K562 (cell line): ENCODE measurements around the gene DNAH8. TPM values are rescaled to one million over a fixed set of nuclear protein-coding genes. Genes with fewer than 3 reads are reported as not detected.
A peak's percentile ranks its signal among the peaks of the same experiment; 100 is the strongest.

ENCODE experiments used
- ATAC-seq: fragments of 200-7000 bp; cut with Tn5 transposase; 3 replicates; pipeline ENCODE4 v1.9.1; 2020; ENCODE audit warnings: moderate library complexity
- BruUV-seq: library from RNA; stranded (reverse); fragments of 400-500 nt; replicated peaks from 2 replicates; lab custom pipeline; 2021; lab: Mats Ljungman, UMichigan
- CTCF ChIA-PET: fragments of 300-600 bp; formaldehyde crosslinking; extraction: SDS; loops from one replicate; lab custom pipeline; 2021; ENCODE audit warnings: low intra/inter-chr PET ratio; lab: Yijun Ruan, JAX
- POLR2A ChIA-PET: fragments of 300-600, 350-650 bp; sonication (Branson Sonifier 250); formaldehyde crosslinking; extraction: SDS; loops from one replicate; lab custom pipeline; 2021; ENCODE audit warnings: antibody characterized with exemption, inconsistent platforms; lab: Yijun Ruan, JAX
- DNase-seq, 4 experiments: peaks; one replicate each; pipeline versions ENCODE4 v3.0.0 to v3.0.0-alpha.2; 2011 to 2018; ENCODE audit warnings: low spot score in 3 of 4, mixed read lengths in 3 of 4; ENCODE audit errors: extremely low read depth in 1 of 4
- FAIRE-seq: peaks from 2 replicates; lab custom pipeline; 2011; peaks lifted over from hg19 to GRCh38; lab: Jason Lieb, UNC
- H2AFZ ChIP-seq: 2 replicates; pipeline ENCODE4 v1.6.0; 2011; ENCODE audit warnings: low read depth, low read length, control low read depth, inconsistent platforms
- H3K27ac ChIP-seq: fragments of 200-600 bp; 3 replicates; pipeline ENCODE4 v1.8.0; 2011; ENCODE audit warnings: low read depth, mild to moderate bottlenecking, control low read depth, inconsistent platforms, low read length, moderate library complexity, mixed read lengths; ENCODE audit errors: extremely low read depth
- H3K27me3 ChIP-seq, 2 experiments: fragments of 300-600 bp in 1 of 2; 2 replicates in 1 of 2; 3 replicates in 1 of 2; pipeline versions ENCODE4 v1.6.0 to v1.8.0; 2011; ENCODE audit warnings: inconsistent platforms in 2 of 2, low read length in 2 of 2, mild to moderate bottlenecking in 1 of 2, mixed read lengths in 1 of 2, moderate library complexity in 1 of 2; ENCODE audit not compliant: control insufficient read depth in 2 of 2, insufficient read depth in 2 of 2
- H3K36me3 ChIP-seq: fragments of 300-600 bp; 3 replicates; pipeline ENCODE4 v1.8.0; 2011; ENCODE audit warnings: mild to moderate bottlenecking, low read length, inconsistent platforms; ENCODE audit not compliant: control insufficient read depth, insufficient read depth
- H3K4me1 ChIP-seq, 2 experiments: fragments of 200-600 bp in 1 of 2; replicated peaks in 1 of 2; 2 replicates in 1 of 2; 3 replicates in 1 of 2; pipeline versions ENCODE4 v1.5.1 to v1.8.0; 2011; ENCODE audit warnings: inconsistent platforms in 2 of 2, low read length in 2 of 2, mild to moderate bottlenecking in 1 of 2, mixed read lengths in 1 of 2, moderate library complexity in 1 of 2; ENCODE audit not compliant: control insufficient read depth in 2 of 2, insufficient read depth in 2 of 2
- H3K4me2 ChIP-seq: 2 replicates; pipeline ENCODE4 v1.6.1; 2011; ENCODE audit warnings: low read length, control low read depth, inconsistent platforms, mixed read lengths; ENCODE audit not compliant: insufficient read depth
- H3K4me3 ChIP-seq: fragments of 200-600 bp; sonication (generic), shearing (Covaris generic); 2 replicates; pipeline ENCODE4 v1.5.1; 2016; ENCODE audit warnings: control low read depth, inconsistent platforms
- H3K79me2 ChIP-seq: fragments of 200-600 bp; 3 replicates; pipeline ENCODE4 v1.8.0; 2011; ENCODE audit warnings: low read length, inconsistent platforms; ENCODE audit not compliant: control insufficient read depth, insufficient read depth
- H3K9ac ChIP-seq, 2 experiments: 2 replicates each; pipeline versions ENCODE4 v1.6.0 to v1.6.1; 2011; ENCODE audit warnings: low read depth in 2 of 2, low read length in 2 of 2, control low read depth in 1 of 2, inconsistent platforms in 1 of 2, mild to moderate bottlenecking in 1 of 2, mixed read lengths in 1 of 2; ENCODE audit not compliant: insufficient read depth in 1 of 2
- H3K9me1 ChIP-seq: one replicate; pipeline ENCODE4 v1.6.0; 2011; ENCODE audit warnings: inconsistent platforms, mild to moderate bottlenecking, low read length, moderate library complexity; ENCODE audit not compliant: control insufficient read depth, insufficient read depth
- H3K9me3 ChIP-seq: replicated peaks from 2 replicates; pipeline ENCODE4 v1.5.1; 2011; ENCODE audit warnings: low read depth, low read length, inconsistent platforms; ENCODE audit not compliant: control insufficient read depth, insufficient read depth
- H4K20me1 ChIP-seq: replicated peaks from 2 replicates; pipeline ENCODE4 v1.6.1; 2011; ENCODE audit warnings: low read length, inconsistent platforms, mixed read lengths; ENCODE audit not compliant: control insufficient read depth, insufficient read depth
- ATF1 ChIP-seq, 2 experiments: fragments of 450-650 bp in 1 of 2; IDR thresholded peaks; 2 replicates each; pipeline ENCODE4 v1.6.1; 2016; ENCODE audit warnings: missing compliant biosample characterization in 1 of 2, missing genetic modification characterization in 1 of 2
- ATF3 ChIP-seq, 2 experiments: fragments of 450-650 bp in 1 of 2; sonication (generic) in 1 of 2; formaldehyde crosslinking in 1 of 2; IDR thresholded peaks in 1 of 2; conservative IDR thresholded peaks in 1 of 2; 2 replicates each; pipeline versions ENCODE4 v1.6.1 to v1.8.1; 2016 to 2023; ENCODE audit warnings: mild to moderate bottlenecking in 2 of 2, moderate library complexity in 2 of 2, inconsistent platforms in 1 of 2, missing genetic modification reagents in 1 of 2
- CC2D1A ChIP-seq: fragments of 450-650 bp; IDR thresholded peaks from 2 replicates; pipeline ENCODE4 v1.6.1; 2017; ENCODE audit warnings: mild to moderate bottlenecking
- CTCF ChIP-seq, 3 experiments: IDR thresholded peaks in 2 of 3; conservative IDR thresholded peaks in 1 of 3; 2 replicates each; pipeline ENCODE4 v1.5.1; 2011 to 2012; ENCODE audit warnings: low read length in 3 of 3, mild to moderate bottlenecking in 3 of 3, control low read depth in 2 of 3, improper control_type of control experiment in 1 of 3, inconsistent platforms in 1 of 3, low read depth in 1 of 3, mixed read lengths in 1 of 3, moderate library complexity in 1 of 3; ENCODE audit not compliant: insufficient read depth in 2 of 3
- HEY1 ChIP-seq: fragments of 250-450 bp; sonication (Bioruptor Pico); IDR thresholded peaks from 2 replicates; pipeline ENCODE4 v1.5.0; 2020; ENCODE audit warnings: mild to moderate bottlenecking, moderate library complexity, borderline replicate concordance
- HOXB6 ChIP-seq: fragments of 250-450 bp; sonication (Bioruptor Pico); IDR thresholded peaks from 2 replicates; pipeline ENCODE4 v1.5.1; 2022; ENCODE audit warnings: mild to moderate bottlenecking, borderline replicate concordance
- HSF4 ChIP-seq: fragments of 250-450 bp; sonication (Bioruptor Pico); IDR thresholded peaks from 2 replicates; pipeline ENCODE4 v2.1.2; 2022; ENCODE audit warnings: mild to moderate bottlenecking, moderate library complexity, borderline replicate concordance
- KAT2B ChIP-seq: IDR thresholded peaks from one replicate; pipeline ENCODE4 v1.6.1; 2012; ENCODE audit warnings: low read depth, mild to moderate bottlenecking, control low read depth, inconsistent platforms, low read length, moderate library complexity
- MBD2 ChIP-seq: sonication (generic); IDR thresholded peaks from 2 replicates; pipeline ENCODE4 v1.6.1; 2016; ENCODE audit warnings: low read depth, borderline replicate concordance
- MYC ChIP-seq, 2 experiments: fragments of 250-450 bp in 1 of 2; sonication (Bioruptor Pico) in 1 of 2; IDR thresholded peaks; 2 replicates each; pipeline versions ENCODE4 v1.5.1 to v1.6.1; 2012 to 2021; ENCODE audit warnings: low read depth in 2 of 2, borderline replicate concordance in 1 of 2, improper control_type of control experiment in 1 of 2, low read length in 1 of 2, mild to moderate bottlenecking in 1 of 2, moderate library complexity in 1 of 2
- NCOA1 ChIP-seq: fragments of 450-650 bp; IDR thresholded peaks from 2 replicates; pipeline ENCODE4 v1.6.1; 2016; ENCODE audit warnings: low read depth
- YY1 ChIP-seq, 3 experiments: IDR thresholded peaks; 2 replicates each; pipeline ENCODE4 v1.6.1; 2011; ENCODE audit warnings: low read length in 2 of 3, mild to moderate bottlenecking in 2 of 3, moderate library complexity in 2 of 3, borderline replicate concordance in 1 of 3, control low read depth in 1 of 3, low read depth in 1 of 3; ENCODE audit not compliant: insufficient read depth in 3 of 3, insufficient replicate concordance in 2 of 3, control insufficient read depth in 1 of 3, insufficient read length in 1 of 3; ENCODE audit errors: extremely low read depth in 1 of 3
- ZKSCAN8 ChIP-seq: fragments of 200-800 bp; sonication (Bioruptor generic); IDR thresholded peaks from 2 replicates; pipeline ENCODE4 v1.6.1; 2016; ENCODE audit warnings: missing genetic modification characterization, missing compliant biosample characterization
- ZNF395 ChIP-seq: fragments of 200-800 bp; sonication (Bioruptor generic); IDR thresholded peaks from 2 replicates; pipeline ENCODE4 v1.6.1; 2017; ENCODE audit warnings: missing genetic modification characterization, missing compliant biosample characterization
- WGBS: fragments of 100-300 bp; shearing (Covaris generic); methylation state at CpG from one replicate; pipeline ENCODE4 v1.1.6; 2016; ENCODE audit warnings: low coverage, mixed read lengths; ENCODE audit not compliant: insufficient coverage; ENCODE audit errors: missing lambda C conversion rate; 5-methylcytosine and 5-hydroxymethylcytosine counted together
- in situ Hi-C: fragments of 300-500 bp; cut with MboI; formaldehyde crosslinking; loops from 4 replicates; pipeline ENCODE4 v1.15.0; 2018; ENCODE audit warnings: inconsistent platforms, mixed read lengths
- intact Hi-C: fragments of 100-400 bp; cut with micrococcal nuclease; formaldehyde crosslinking; loops from 2 replicates; pipeline ENCODE4 v1.14.2; 2022
- polyA plus RNA-seq, 8 experiments: library from polyadenylated mRNA; depleted of rRNA in 4 of 8; stranded (reverse) in 5 of 8; unstranded in 3 of 8; fragments of >200 nt; fragmentation: Nextera tagmentation in 2 of 8; fragmentation: Illumina TruSeq in 1 of 8; extraction: Ambion mirVana in 2 of 8; extraction: Trizol in 1 of 8; gene quantifications; 2 replicates each; pipeline versions ENCODE4 v1.2.1 to v1.2.3, GENCODE V29; 2011 to 2014; ENCODE audit warnings: inconsistent platforms in 1 of 8, missing spikeins in 1 of 8
- total RNA-seq, 7 experiments: library from RNA; depleted of rRNA in 6 of 7; stranded (reverse); fragments of >200 nt in 6 of 7; fragmentation: Illumina TruSeq in 2 of 7; extraction: Trizol in 2 of 7; gene quantifications; 2 replicates each; pipeline versions ENCODE4 v1.2.1 to v1.2.3, GENCODE V29; 2011 to 2021; ENCODE audit warnings: low replicate concordance in 1 of 7

The DNAH8 gene
- total and polyA plus RNA-seq, 9 of the 15 experiments (the other 6 are each of a cell fraction or from before 2014, with no cell fraction given) = 1.2 to 4.2 (median 2.9) TPM

DNA sequence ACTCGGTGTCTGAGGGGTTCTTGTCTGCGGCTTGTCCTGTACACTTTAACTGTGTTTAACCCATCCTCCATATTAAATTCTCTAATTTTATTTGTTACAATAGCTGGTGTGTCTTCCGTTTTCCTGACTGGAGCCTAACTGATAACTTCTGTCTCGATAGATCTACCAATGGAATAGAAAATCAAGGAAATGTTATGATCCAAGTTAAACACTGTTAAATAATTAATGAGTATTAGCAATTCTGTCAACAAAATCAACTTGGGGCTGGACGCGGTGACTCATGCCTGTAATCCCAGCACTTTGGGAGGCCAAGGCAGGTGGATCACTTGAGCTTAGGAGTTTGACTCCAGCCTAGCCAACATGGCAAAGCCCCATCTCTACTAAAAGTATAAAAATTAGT, 81.7 kb downstream of the DNAH8 start:
- H3K9me1 ChIP-seq = no peaks in the 10 kb centered on the region
- H2AFZ ChIP-seq = no peak overlapping the region
- no peak for FAIRE-seq
- no peaks in the 10 kb centered on the region for H3K27me3 ChIP-seq
- no peaks in the 10 kb centered on the region for H3K79me2 ChIP-seq
- DNase-seq = no peak
- ChIA-PET CTCF (no interaction called here), POLR2A (interaction anchor here (0.8 to 2.5 kb wide), 5 partner anchors 8 to 17 kb away, joined by 3 to 8 read pairs (median 4); no protein-coding TSS in a partner anchor)
- no peak overlapping the region for H3K27ac ChIP-seq
- peak overlapping the region; percentile 47 for H3K4me2 ChIP-seq
- peaks cover 8 to 20% of the 10 kb centered on the region in 2 experiments for H3K4me1 ChIP-seq
- no TSS peak for BruUV-seq
- no peak overlapping the region for H3K4me3 ChIP-seq
- peaks cover 3% of the 10 kb centered on the region; the same call in 1 of the 3 replicates for H3K36me3 ChIP-seq
- no peaks in the 10 kb centered on the region for H3K9me3 ChIP-seq
- H3K9ac ChIP-seq = no peak overlapping the region
- in situ Hi-C loops = no loop called here
- no peaks in the 10 kb centered on the region for H4K20me1 ChIP-seq
- 47% methylated on average over 6 of the region's 6 CpGs for whole genome bisulfite sequencing
- intact Hi-C loops = no loop called here
- no peak for ATAC-seq
- no peak for TF ChIP-seq ATF1 (CRISPR knock-in tag; IDR thresholded peaks at IDR 0.05)
- no peak for TF ChIP-seq ATF1 (tag; IDR thresholded peaks at IDR 0.05)
- TF ChIP-seq ZKSCAN8 (CRISPR knock-in tag) = no peak
- TF ChIP-seq ATF3 (IDR thresholded peaks at IDR 0.05) = peak; percentile 52; the same call in 1 of the 2 replicates
- TF ChIP-seq ATF3 (CRISPR knock-in tag; conservative IDR thresholded peaks at IDR 0.05) = no peak
- TF ChIP-seq HSF4 (CRISPR knock-in tag) = 0 out of 2 replicates have a peak, but pooled peaks have one; percentile 15
- no peak for TF ChIP-seq HOXB6
- no peak for TF ChIP-seq CTCF (IDR thresholded peaks at IDR 0.05 in 2 of 3, conservative IDR thresholded peaks at IDR 0.05 in 1 of 3; ENCODE audit: insufficient read depth in 2 of 3, low read depth in 1 of 3, low read length in 3 of 3)
- TF ChIP-seq MYC (IDR thresholded peaks at IDR 0.05; ENCODE audit: low read depth, low read length) = no peak
- 0 out of 2 replicates have a peak, but pooled peaks have one; percentile 4 for TF ChIP-seq MYC (CRISPR knock-in tag; IDR thresholded peaks at IDR 0.05; ENCODE audit: borderline replicate concordance, low read depth)
- no peak for TF ChIP-seq CC2D1A
- no peak for TF ChIP-seq YY1 (IDR thresholded peaks at IDR 0.05; ENCODE audit: borderline replicate concordance in 1 of 3, control insufficient read depth in 1 of 3, extremely low read depth in 1 of 3, insufficient read depth in 3 of 3, insufficient read length in 1 of 3, insufficient replicate concordance in 2 of 3, low read depth in 1 of 3, low read length in 2 of 3)
- TF ChIP-seq HEY1 (CRISPR knock-in tag) = 0 out of 2 replicates have a peak, but pooled peaks have one; percentile 41
- TF ChIP-seq ZNF395 = 0 out of 2 replicates have a peak, but pooled peaks have one; percentile 8
- no peak for TF ChIP-seq MBD2
- TF ChIP-seq KAT2B = no peak
- TF ChIP-seq NCOA1 = no peak
